Upper lobe of left lung (tissue), 4 donors: ENCODE results near the gene DGKB.
"Not testable (repeated sequence)": the region's sequence is repeated elsewhere in the genome, so short reads cannot be mapped to it uniquely, and the experiment has no call there.

ENCODE experiments used
- EP300 ChIP-seq, 4 donors: sonication (generic); formaldehyde crosslinking; IDR thresholded peaks; one replicate each; pipeline ENCODE4 v1.5.1; 2017; ENCODE audit warnings: antibody characterized with exemption in 4 of 4, control low read depth in 2 of 4
- POLR2A ChIP-seq, 4 donors: fragments of 450-650 bp; IDR thresholded peaks; one replicate each; pipeline ENCODE4 v1.5.1; 2016 to 2017; ENCODE audit warnings: antibody characterized with exemption in 4 of 4, mild to moderate bottlenecking in 2 of 4
- POLR2AphosphoS5 ChIP-seq, 2 donors: sonication (generic); formaldehyde crosslinking; IDR thresholded peaks; one replicate each; pipeline ENCODE4 v1.5.1; 2017; ENCODE audit warnings: antibody characterized with exemption in 2 of 2
- TF ChIP-seq, protein P1 (sequence below), 6 experiments: fragments of 450-650 bp in 4 of 6; fragments of 200-600 bp in 2 of 6; sonication (generic) in 2 of 6; IDR thresholded peaks; one replicate each; pipeline ENCODE4 v1.5.1; 2016 to 2019; ENCODE audit warnings: antibody characterized with exemption in 6 of 6

DNA sequence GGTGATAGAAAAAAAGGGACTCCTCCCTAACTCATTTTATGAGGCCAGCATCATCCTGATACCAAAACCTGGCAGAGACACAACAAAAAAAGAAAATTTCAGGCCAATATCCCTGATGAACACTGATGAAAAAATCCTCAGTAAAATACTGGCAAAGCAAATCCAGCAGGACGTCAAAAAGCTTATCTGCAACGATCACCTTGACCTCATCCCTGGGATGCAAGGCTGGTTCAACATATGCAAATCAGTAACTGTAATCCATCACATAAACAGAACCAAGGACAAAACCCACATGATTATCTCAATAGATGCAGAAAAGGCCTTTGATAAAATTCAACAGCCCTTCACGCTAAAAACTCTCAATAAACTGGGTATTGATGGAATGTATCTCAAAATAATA lies 440.8 kb downstream of the DGKB start:
- TF ChIP-seq, protein P1, sequence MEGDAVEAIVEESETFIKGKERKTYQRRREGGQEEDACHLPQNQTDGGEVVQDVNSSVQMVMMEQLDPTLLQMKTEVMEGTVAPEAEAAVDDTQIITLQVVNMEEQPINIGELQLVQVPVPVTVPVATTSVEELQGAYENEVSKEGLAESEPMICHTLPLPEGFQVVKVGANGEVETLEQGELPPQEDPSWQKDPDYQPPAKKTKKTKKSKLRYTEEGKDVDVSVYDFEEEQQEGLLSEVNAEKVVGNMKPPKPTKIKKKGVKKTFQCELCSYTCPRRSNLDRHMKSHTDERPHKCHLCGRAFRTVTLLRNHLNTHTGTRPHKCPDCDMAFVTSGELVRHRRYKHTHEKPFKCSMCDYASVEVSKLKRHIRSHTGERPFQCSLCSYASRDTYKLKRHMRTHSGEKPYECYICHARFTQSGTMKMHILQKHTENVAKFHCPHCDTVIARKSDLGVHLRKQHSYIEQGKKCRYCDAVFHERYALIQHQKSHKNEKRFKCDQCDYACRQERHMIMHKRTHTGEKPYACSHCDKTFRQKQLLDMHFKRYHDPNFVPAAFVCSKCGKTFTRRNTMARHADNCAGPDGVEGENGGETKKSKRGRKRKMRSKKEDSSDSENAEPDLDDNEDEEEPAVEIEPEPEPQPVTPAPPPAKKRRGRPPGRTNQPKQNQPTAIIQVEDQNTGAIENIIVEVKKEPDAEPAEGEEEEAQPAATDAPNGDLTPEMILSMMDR (IDR thresholded peaks at IDR 0.05) = not testable (repeated sequence)
- not testable (repeated sequence) for TF ChIP-seq POLR2A, EP300, POLR2AphosphoS5 (IDR thresholded peaks at IDR 0.05)
